Colonic mucosa (tissue), 4 donors: ENCODE results near the gene HP1BP3. TPM values are rescaled to one million over a fixed set of nuclear protein-coding genes. Genes with fewer than 3 reads are reported as not detected.

ENCODE experiments used
- DNase-seq: peaks from one replicate; pipeline ENCODE4 v3.0.0-alpha.2; 2020
- H3K27ac ChIP-seq: fragments of 200-600 bp; one replicate; pipeline ENCODE4 v1.8.0; 2021
- H3K27me3 ChIP-seq: fragments of 200-600 bp; one replicate; pipeline ENCODE4 v1.8.0; 2021
- H3K36me3 ChIP-seq: fragments of 200-600 bp; one replicate; pipeline ENCODE4 v1.8.0; 2021
- H3K4me1 ChIP-seq: fragments of 200-600 bp; one replicate; pipeline ENCODE4 v1.8.0; 2021; ENCODE audit warnings: mild to moderate bottlenecking
- H3K4me3 ChIP-seq: fragments of 200-600 bp; one replicate; pipeline ENCODE4 v1.8.0; 2021
- H3K9ac ChIP-seq, 2 donors: one replicate each; pipeline ENCODE4 v1.7.0; 2013; ENCODE audit warnings: control low read depth in 2 of 2, low read depth in 2 of 2, low read length in 2 of 2
- H3K9me3 ChIP-seq: fragments of 200-600 bp; one replicate; pipeline ENCODE4 v1.8.0; 2021
- intact Hi-C: fragments of 100-400 bp; cut with DNase I; formaldehyde crosslinking; loops from one replicate; pipeline ENCODE4 v1.14.1; 2022
- total RNA-seq, 2 donors: library from RNA; stranded (reverse); fragmentation: NEBNext Ultra II Directional in 1 of 2; extraction: Animal tissue kit (Norgen Biotek cat#: 25700) in 1 of 2; gene quantifications; one replicate each; pipeline ENCODE4 v1.2.1, GENCODE V29; 2021
- TF ChIP-seq, protein P1 (sequence below): fragments of 200-600 bp; IDR thresholded peaks from one replicate; pipeline ENCODE4 v1.8.0; 2022; ENCODE audit warnings: antibody characterized with exemption, mild to moderate bottlenecking
- donor health status: healthy.
- donor health status: DM: no; HTN: no; CAD: no.
- donor health status: DM: no; HTN: no; CAD: no.

The HP1BP3 gene
- total RNA-seq, 2 donors from 2014 or later = 165 to 210 TPM

DNA sequence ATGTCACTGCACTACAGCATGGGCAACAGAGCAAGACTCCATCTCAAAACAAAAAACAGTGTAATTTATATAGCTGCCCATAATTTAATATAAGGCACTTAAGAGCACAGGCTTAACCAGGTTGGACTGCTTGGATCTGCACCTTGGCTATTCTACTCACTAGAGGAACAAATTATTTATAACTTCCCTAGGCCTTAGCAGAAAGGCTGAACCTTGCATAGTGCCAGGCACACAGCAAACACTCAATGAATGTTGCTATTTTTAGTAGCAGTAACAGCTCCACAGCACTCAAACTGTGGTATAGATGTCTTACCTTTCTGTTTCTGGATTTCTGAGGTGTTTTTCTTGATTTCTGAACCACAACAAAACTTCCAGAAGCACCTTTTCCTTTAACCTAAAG is 19.8 kb downstream of the HP1BP3 start:
- Histone ChIP-seq H3K27ac (no peak overlapping the region), H3K9ac (no peak overlapping the region), H3K9me3 (no peaks in the 10 kb centered on the region), H3K36me3 (peaks cover 39% of the 10 kb centered on the region), H3K4me3 (no peak overlapping the region), H3K27me3 (no peaks in the 10 kb centered on the region), H3K4me1 (no peaks in the 10 kb centered on the region)
- no peak for DNase-seq
- intact Hi-C loops = no loop called here
- TF ChIP-seq, protein P1, sequence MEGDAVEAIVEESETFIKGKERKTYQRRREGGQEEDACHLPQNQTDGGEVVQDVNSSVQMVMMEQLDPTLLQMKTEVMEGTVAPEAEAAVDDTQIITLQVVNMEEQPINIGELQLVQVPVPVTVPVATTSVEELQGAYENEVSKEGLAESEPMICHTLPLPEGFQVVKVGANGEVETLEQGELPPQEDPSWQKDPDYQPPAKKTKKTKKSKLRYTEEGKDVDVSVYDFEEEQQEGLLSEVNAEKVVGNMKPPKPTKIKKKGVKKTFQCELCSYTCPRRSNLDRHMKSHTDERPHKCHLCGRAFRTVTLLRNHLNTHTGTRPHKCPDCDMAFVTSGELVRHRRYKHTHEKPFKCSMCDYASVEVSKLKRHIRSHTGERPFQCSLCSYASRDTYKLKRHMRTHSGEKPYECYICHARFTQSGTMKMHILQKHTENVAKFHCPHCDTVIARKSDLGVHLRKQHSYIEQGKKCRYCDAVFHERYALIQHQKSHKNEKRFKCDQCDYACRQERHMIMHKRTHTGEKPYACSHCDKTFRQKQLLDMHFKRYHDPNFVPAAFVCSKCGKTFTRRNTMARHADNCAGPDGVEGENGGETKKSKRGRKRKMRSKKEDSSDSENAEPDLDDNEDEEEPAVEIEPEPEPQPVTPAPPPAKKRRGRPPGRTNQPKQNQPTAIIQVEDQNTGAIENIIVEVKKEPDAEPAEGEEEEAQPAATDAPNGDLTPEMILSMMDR = no peak

DNA sequence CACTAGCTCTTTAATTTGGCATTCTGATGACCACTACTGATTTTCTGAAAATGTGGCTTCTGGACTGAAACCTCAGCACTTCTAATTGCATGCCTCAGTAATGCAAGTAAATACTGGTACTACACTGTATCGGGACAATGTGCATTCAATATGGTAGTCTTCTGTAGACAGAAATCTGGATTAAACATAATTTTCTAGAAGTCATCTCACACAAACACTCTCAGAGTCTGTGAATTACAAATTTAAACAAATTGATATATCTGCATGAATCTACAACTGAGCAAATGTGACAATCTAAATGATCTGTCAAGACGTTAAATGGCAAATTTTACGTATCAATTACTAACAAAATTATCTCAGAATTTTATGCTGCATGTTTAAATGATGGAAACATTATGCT is 23.7 kb downstream of the HP1BP3 start:
- intact Hi-C loops = no loop called here
- Histone ChIP-seq H3K36me3 (peaks cover 44% of the 10 kb centered on the region), H3K4me3 (no peak overlapping the region)

DNA sequence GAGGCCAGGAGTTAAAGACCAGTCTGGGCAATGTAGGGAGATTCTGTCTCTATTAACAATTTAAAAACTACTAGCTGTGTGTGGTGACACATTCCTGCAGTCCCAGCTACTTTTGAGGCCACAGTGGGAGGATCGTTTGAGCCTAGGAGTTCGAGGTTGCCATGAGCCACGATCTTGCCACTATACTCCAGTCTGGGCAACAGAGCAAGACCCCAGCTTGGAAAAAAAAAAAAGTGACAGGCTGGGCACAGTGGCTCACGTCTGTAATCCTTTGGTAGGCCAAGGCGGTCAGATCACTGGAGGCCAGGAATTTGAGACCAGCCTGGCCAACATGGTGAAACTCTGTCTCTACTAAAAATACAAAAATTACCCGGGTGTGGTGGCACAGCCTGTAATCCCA is 26.8 kb downstream of the HP1BP3 start:
- DNase-seq = no peak
- Histone ChIP-seq H3K27ac (no peak overlapping the region), H3K27me3 (no peaks in the 10 kb centered on the region), H3K9ac (no peak overlapping the region), H3K4me3 (no peak overlapping the region), H3K4me1 (no peaks in the 10 kb centered on the region), H3K36me3 (peaks cover 32% of the 10 kb centered on the region), H3K9me3 (no peaks in the 10 kb centered on the region)
- TF ChIP-seq, protein P1 = no peak
- intact Hi-C loops = no loop called here

More for the DNA sequence above, 23.7 kb downstream of the HP1BP3 start:
- TF ChIP-seq, protein P1 = no peak
- Histone ChIP-seq H3K27ac (no peak overlapping the region), H3K9me3 (no peaks in the 10 kb centered on the region), H3K9ac (no peak overlapping the region), H3K27me3 (no peaks in the 10 kb centered on the region), H3K4me1 (no peaks in the 10 kb centered on the region)
- no peak for DNase-seq

DNA sequence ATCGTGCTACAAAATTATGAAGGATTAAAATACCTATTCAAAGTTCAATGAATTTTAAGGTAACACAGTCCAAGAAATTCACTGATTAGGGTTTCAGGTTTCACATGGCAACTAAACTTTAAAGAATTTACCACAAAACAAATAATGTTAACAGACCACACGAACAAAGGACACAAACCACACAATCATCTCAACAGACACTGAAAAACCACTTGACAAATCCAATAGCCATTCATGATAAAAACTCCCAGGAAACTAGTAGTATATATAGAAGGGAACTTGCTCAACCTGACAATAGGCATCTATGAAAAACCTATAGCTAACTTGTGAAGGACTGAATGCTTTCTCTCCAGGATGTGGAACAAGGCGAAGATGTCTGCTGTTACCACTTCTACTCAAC is 33.5 kb downstream of the HP1BP3 start:
- Histone ChIP-seq H3K4me3 (no peak overlapping the region), H3K36me3 (peaks cover 6% of the 10 kb centered on the region), H3K27me3 (no peaks in the 10 kb centered on the region), H3K9me3 (no peaks in the 10 kb centered on the region), H3K4me1 (no peaks in the 10 kb centered on the region), H3K9ac (no peak overlapping the region), H3K27ac (no peak overlapping the region)
- intact Hi-C loops = no loop called here
- no peak for DNase-seq
- TF ChIP-seq, protein P1 = no peak

DNA sequence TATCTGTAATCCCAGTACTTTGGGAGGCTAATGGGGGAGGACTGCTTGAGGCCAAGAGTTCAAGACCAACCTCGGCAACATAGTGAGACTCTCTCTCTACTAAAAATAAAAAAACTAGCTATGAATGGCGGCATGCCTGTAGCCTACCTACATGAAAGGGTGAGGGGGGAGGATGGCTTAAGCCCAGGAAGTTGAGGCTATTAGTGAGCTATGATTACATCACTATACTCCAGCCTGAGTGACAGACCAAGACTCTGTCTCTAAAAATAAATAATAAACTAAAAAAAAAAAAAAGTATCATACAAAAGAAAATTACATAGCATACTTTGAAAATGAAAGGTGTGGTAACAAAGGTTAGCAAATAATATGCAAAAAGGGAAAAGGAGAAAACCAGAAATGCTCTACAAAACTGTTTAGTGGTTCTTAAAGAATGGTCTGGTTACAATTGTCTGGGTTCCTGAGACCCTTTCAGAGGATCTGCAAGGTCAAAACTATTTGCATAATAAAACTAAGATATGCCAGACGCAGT is 35.6 kb downstream of the HP1BP3 start:
- Histone ChIP-seq H3K9ac (no peak overlapping the region), H3K27ac (no peak overlapping the region), H3K27me3 (no peaks in the 10 kb centered on the region)

More for the DNA sequence above, 35.6 kb downstream of the HP1BP3 start:
- H3K36me3 ChIP-seq = peaks cover 16% of the 10 kb centered on the region
- intact Hi-C loops = no loop called here
- no peaks in the 10 kb centered on the region for H3K9me3 ChIP-seq
- H3K4me1 ChIP-seq = no peaks in the 10 kb centered on the region
- TF ChIP-seq, protein P1 = no peak
- DNase-seq = no peak
- no peak overlapping the region for H3K4me3 ChIP-seq
